GM23338 (cell line): ENCODE data around the gene PREP. TPM values are rescaled to one million over a fixed set of nuclear protein-coding genes. Genes with fewer than 3 reads are reported as not detected.

Experiments
- CREB1 ChIP-seq: fragments of 250-450 bp; sonication (Bioruptor Pico); IDR thresholded peaks from 2 replicates; pipeline ENCODE4 v1.5.0; 2020; ENCODE audit warnings: low read depth, mild to moderate bottlenecking, moderate library complexity
- ETS1 ChIP-seq: IDR thresholded peaks from 2 replicates; pipeline ENCODE4 v1.6.1; 2016; ENCODE audit warnings: antibody characterized with exemption
- EZH2 ChIP-seq: fragments of 200-600 bp; sonication (generic); IDR thresholded peaks from one replicate; pipeline ENCODE4 v1.8.0; 2017; ENCODE audit warnings: antibody characterized with exemption, mild to moderate bottlenecking, low read depth; ENCODE audit not compliant: unreplicated experiment
- EZH2phosphoT487 ChIP-seq: fragments of 200-600 bp; sonication (generic); IDR thresholded peaks from one replicate; pipeline ENCODE4 v1.8.1; 2018; ENCODE audit warnings: antibody characterized with exemption; ENCODE audit not compliant: unreplicated experiment
- NANOG ChIP-seq: IDR thresholded peaks from 2 replicates; pipeline ENCODE4 v1.6.1; 2016; ENCODE audit warnings: antibody characterized with exemption, borderline replicate concordance
- STAT1 ChIP-seq: IDR thresholded peaks from one replicate; pipeline ENCODE4 v1.6.1; 2016; ENCODE audit warnings: antibody characterized with exemption; ENCODE audit not compliant: unreplicated experiment
- ZNF331 ChIP-seq: fragments of 250-450 bp; sonication (Bioruptor Pico); IDR thresholded peaks from 2 replicates; pipeline ENCODE4 v1.5.0; 2020; ENCODE audit warnings: low read depth, mild to moderate bottlenecking, moderate library complexity
- polyA plus RNA-seq: library from polyadenylated mRNA; unstranded; fragments of >200 nt; fragmentation: Nextera tagmentation; extraction: Ambion mirVana; gene quantifications from 2 replicates; pipeline ENCODE4 v1.2.1, GENCODE V29; 2016
- total RNA-seq: library from RNA; depleted of rRNA; stranded (reverse); fragments of >200 nt; shearing (Covaris generic); gene quantifications from 2 replicates; pipeline ENCODE4 v1.2.3, GENCODE V29; 2014
- TF ChIP-seq, protein P1 (sequence below): fragments of 250-450 bp; sonication (Bioruptor Pico); IDR thresholded peaks from 2 replicates; pipeline ENCODE4 v1.5.0; 2020; ENCODE audit warnings: mild to moderate bottlenecking, moderate library complexity

PREP gene
- total and polyA plus RNA-seq, 2 experiments from 2014 or later, result 28.5 to 52.7 TPM

- TF ChIP-seq, protein P1, sequence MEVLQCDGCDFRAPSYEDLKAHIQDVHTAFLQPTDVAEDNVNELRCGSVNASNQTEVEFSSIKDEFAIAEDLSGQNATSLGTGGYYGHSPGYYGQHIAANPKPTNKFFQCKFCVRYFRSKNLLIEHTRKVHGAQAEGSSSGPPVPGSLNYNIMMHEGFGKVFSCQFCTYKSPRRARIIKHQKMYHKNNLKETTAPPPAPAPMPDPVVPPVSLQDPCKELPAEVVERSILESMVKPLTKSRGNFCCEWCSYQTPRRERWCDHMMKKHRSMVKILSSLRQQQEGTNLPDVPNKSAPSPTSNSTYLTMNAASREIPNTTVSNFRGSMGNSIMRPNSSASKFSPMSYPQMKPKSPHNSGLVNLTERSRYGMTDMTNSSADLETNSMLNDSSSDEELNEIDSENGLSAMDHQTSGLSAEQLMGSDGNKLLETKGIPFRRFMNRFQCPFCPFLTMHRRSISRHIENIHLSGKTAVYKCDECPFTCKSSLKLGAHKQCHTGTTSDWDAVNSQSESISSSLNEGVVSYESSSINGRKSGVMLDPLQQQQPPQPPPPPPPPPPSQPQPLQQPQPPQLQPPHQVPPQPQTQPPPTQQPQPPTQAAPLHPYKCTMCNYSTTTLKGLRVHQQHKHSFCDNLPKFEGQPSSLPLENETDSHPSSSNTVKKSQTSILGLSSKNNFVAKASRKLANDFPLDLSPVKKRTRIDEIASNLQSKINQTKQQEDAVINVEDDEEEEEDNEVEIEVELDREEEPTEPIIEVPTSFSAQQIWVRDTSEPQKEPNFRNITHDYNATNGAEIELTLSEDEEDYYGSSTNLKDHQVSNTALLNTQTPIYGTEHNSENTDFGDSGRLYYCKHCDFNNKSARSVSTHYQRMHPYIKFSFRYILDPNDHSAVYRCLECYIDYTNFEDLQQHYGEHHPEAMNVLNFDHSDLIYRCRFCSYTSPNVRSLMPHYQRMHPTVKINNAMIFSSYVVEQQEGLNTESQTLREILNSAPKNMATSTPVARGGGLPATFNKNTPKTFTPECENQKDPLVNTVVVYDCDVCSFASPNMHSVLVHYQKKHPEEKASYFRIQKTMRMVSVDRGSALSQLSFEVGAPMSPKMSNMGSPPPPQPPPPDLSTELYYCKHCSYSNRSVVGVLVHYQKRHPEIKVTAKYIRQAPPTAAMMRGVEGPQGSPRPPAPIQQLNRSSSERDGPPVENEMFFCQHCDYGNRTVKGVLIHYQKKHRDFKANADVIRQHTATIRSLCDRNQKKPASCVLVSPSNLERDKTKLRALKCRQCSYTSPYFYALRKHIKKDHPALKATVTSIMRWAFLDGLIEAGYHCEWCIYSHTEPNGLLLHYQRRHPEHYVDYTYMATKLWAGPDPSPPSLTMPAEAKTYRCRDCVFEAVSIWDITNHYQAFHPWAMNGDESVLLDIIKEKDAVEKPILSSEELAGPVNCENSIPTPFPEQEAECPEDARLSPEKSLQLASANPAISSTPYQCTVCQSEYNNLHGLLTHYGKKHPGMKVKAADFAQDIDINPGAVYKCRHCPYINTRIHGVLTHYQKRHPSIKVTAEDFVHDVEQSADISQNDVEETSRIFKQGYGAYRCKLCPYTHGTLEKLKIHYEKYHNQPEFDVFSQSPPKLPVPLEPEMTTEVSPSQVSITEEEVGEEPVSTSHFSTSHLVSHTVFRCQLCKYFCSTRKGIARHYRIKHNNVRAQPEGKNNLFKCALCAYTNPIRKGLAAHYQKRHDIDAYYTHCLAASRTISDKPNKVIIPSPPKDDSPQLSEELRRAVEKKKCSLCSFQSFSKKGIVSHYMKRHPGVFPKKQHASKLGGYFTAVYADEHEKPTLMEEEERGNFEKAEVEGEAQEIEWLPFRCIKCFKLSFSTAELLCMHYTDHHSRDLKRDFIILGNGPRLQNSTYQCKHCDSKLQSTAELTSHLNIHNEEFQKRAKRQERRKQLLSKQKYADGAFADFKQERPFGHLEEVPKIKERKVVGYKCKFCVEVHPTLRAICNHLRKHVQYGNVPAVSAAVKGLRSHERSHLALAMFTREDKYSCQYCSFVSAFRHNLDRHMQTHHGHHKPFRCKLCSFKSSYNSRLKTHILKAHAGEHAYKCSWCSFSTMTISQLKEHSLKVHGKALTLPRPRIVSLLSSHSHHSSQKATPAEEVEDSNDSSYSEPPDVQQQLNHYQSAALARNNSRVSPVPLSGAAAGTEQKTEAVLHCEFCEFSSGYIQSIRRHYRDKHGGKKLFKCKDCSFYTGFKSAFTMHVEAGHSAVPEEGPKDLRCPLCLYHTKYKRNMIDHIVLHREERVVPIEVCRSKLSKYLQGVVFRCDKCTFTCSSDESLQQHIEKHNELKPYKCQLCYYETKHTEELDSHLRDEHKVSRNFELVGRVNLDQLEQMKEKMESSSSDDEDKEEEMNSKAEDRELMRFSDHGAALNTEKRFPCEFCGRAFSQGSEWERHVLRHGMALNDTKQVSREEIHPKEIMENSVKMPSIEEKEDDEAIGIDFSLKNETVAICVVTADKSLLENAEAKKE (CRISPR knock-in tag), result no peak
- TF ChIP-seq NANOG (no peak), ZNF331 (CRISPR knock-in tag) (no peak), ETS1 (no peak), EZH2 (no peak), EZH2phosphoT487 (no peak), CREB1 (no peak), STAT1 (no peak)
These were observed 568 bp downstream of the PREP start (continued) for GRCh38 chr6:105402090-105402938.
